WI38 (cell line): ENCODE measurements around the gene CROCC2.

Experiments used
- H3K4me3 ChIP-seq: 2 replicates; pipeline ENCODE4 v1.5.1; 2011; ENCODE audit warnings: low read depth, mild to moderate bottlenecking, control low read depth, low read length
- TF ChIP-seq, protein P1 (sequence below): IDR thresholded peaks from 2 replicates; pipeline ENCODE4 v1.5.1; 2012; ENCODE audit warnings: low read depth, mild to moderate bottlenecking, control low read depth, low read length

CROCC2 gene

DNA sequence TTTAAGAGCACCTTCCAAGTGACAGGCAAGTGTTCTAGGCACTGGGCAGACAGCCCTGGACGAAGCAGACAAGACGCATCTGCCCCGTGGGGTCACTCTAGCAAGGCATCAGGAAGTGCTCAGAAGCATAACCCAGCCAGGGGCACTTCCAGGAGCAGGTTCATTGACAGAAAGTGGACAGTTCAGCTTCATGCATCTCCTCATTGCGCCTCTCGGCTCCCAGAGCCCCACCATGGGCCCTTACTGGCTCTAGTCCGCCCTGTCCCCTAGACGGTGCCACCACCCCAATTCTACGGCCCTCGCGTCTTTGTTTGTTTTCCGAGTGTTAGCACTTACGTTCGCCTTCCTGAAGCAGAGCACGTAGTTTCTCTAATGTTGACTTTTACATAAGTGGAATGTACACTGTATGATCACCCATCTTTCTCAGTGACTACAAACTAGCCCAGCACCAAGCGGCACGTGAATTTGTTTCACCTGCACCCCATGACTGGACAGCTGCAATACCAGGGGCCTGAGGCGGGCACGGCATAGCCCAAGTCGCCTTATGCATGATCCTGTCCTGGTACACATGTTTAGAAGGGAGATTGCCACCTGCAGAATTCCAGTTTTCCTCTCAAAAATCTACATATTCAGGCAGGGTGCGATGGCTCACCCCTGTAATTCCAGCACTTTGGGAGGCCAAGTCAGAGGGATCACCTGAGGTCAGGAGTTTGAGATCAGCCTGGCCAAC, 125.5 kb downstream of the CROCC2 start:
- H3K4me3 ChIP-seq = no peak overlapping the region
- TF ChIP-seq, protein P1, sequence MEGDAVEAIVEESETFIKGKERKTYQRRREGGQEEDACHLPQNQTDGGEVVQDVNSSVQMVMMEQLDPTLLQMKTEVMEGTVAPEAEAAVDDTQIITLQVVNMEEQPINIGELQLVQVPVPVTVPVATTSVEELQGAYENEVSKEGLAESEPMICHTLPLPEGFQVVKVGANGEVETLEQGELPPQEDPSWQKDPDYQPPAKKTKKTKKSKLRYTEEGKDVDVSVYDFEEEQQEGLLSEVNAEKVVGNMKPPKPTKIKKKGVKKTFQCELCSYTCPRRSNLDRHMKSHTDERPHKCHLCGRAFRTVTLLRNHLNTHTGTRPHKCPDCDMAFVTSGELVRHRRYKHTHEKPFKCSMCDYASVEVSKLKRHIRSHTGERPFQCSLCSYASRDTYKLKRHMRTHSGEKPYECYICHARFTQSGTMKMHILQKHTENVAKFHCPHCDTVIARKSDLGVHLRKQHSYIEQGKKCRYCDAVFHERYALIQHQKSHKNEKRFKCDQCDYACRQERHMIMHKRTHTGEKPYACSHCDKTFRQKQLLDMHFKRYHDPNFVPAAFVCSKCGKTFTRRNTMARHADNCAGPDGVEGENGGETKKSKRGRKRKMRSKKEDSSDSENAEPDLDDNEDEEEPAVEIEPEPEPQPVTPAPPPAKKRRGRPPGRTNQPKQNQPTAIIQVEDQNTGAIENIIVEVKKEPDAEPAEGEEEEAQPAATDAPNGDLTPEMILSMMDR = no peak

DNA sequence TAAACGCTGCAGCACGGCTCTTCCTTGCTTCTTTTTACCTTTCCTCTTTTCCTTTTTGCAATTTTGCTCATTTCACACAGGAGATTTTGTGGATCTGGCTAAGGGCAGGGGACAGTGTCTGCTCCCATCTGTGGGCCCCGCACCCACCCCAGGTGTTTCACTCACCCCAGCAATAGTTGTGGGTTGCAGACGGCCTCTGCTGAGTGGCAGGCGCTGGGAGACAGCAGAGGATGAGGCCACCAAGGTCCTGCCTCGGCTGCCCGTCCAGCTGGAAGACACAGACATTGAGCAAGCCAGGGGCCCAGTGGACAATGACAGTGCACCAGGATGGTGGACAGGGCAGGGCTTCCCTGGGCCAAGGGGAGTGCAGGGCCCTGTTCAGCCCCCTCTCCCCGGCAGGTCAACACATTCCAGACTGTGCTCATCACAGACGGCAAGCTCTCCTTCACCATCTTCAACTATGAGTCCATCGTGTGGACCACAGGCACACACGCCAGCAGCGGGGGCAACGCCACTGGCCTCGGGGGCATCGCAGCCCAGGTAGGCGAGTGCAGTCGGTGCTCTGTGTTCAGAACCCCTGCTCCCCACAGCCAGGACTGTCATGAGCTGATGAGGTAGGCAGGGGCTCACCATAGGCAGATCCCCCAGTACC, 127.3 kb downstream of the CROCC2 start:
- no peak overlapping the region for H3K4me3 ChIP-seq
- TF ChIP-seq, protein P1 = no peak

DNA sequence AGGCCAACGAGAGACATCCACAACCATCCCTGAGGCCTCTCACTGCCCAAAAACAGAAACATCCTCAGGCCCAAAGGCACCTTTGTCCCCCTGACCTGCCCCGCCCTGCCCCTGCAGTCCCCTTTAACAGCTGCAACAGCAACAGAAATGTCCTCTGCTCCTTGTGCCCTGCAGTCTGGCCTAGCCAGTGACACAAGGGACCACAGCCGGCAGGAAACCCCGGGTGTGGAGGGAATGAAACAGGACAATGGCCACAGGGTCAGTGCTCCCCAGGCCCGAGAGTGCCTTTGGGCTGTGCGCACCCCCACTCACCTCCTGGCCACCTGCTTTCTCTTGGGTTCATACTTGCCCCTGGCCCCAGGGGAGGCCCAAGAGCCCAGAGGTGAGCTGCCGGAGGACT, 127.9 kb downstream of the CROCC2 start:
- no peak overlapping the region for H3K4me3 ChIP-seq
- TF ChIP-seq, protein P1 = no peak

DNA sequence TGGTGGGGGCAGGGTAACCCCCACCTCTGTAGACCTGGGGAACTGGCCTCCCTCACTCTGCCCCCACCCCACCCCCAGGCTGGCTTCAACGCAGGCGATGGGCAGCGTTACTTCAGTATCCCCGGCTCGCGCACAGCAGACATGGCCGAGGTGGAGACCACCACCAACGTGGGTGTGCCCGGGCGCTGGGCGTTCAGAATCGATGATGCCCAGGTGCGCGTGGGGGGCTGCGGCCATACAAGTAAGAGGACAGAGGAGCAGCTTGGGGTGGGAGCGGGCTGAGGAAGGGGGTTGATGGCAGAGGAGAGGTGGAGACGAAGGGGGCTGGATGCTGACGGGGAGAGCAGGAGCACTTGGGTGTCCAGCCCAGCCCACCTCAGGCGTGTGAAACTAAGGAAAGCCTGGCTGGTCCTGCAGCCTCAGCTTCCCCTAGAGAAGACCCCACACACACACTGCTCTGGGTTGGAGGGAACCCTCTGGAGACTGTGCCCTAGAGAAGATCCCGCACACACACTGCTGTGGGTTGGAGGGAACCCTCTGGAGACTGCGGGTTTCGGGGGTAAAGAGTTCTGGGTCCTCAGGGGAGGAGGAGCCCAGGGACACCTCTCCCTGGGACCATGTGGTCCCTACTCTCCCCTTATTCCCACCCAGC, 128.5 kb downstream of the CROCC2 start:
- no peak overlapping the region for H3K4me3 ChIP-seq
- TF ChIP-seq, protein P1 = no peak

DNA sequence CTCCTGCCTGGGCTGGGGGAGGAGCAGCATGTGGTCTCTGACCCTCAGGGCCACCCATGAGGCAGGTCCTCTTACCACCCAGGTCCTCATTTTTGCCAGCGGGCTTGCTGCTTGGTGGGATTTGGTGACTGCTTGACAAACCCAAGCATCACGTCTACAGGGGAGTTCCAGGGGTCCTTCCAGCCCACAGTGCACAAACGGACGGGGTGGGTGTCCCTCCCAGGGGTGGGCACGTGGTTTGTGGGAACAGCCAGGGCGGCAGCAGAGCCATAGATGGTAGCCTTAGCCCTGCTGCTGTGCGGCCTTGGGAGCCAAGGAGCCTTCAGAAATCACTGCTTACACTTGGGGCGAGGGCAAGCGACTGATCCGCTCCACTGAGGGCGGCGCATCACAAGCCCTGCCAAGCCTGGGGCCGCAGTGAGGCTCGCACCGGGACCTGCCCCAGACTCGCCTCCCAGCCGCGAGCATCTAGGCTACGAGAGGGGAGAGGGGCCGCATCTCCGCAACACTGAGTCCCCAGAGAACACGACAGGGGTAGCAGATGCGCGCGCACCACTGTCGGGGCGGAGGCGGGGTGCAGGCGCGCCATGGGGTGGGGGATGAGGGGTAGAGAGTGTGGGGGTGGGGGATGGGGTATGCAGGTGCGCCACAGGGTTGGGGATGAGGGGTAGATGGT, 129.1 kb downstream of the CROCC2 start:
- H3K4me3 ChIP-seq = no peak overlapping the region
- TF ChIP-seq, protein P1 = no peak

DNA sequence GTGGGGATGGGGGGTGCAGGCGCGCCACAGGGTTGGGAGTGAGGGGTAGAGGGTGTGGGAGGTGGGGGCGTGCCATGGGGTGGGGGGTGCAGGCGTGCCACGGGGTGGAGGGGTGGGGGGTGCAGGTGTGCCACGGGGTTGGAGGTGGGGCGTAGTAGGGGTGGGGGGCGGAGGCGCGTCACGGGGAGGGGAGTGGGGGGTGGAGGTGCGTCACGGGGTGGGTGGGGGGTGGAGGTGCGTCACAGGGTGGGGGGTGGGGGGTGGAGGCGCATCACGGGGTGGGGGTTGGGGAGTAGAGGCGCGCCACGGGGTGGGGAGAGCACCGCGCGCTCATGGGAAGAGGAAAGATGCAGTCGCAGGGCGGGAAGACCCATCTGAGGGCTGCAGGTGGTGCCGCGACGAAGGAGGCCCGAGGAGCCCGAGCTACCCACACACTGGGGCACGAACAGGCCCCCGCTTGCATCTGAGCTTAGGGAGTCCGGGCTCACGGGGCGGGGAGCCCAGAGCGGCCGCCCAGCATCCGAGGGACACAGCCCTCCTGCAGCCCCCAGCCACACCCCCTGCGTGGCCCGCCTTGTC, 129.8 kb downstream of the CROCC2 start:
- TF ChIP-seq, protein P1 = no peak
- no peak overlapping the region for H3K4me3 ChIP-seq
